Activated CD8-positive, alpha-beta memory T cell treated with anti-CD3 and anti-CD28 coated beads, Interleukin-2, amount 50 U/mL, for 48 hours (primary cell): ENCODE data around the gene U2AF2.

Source experiments
- DNase-seq: peaks from one replicate; pipeline ENCODE4 v3.0.0-alpha.2; 2020

Gene U2AF2

DNA sequence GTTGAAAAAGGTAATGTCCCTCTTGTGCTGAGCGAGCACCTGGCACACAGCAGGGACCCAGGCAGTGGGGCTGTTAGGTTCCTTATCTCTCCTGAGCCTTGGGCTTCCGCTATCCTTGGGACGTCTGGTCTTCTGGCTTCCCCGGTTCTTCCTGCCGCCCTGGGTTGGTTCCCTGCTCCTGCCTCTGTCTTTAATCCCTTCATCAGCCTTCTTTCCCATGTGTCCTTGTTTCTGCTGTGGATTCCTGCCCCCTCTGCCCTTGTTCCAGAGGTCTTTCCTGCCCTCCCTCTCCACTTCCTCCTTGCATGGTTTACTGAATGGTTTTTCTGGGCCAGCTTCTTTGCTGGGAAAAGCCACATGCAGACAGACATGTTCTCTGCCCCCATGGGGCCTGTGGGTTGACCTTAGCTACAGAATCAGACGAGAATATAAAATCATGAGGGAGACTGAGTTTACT, 22.8 kb downstream of the U2AF2 start:
- DNase-seq: no peak

DNA sequence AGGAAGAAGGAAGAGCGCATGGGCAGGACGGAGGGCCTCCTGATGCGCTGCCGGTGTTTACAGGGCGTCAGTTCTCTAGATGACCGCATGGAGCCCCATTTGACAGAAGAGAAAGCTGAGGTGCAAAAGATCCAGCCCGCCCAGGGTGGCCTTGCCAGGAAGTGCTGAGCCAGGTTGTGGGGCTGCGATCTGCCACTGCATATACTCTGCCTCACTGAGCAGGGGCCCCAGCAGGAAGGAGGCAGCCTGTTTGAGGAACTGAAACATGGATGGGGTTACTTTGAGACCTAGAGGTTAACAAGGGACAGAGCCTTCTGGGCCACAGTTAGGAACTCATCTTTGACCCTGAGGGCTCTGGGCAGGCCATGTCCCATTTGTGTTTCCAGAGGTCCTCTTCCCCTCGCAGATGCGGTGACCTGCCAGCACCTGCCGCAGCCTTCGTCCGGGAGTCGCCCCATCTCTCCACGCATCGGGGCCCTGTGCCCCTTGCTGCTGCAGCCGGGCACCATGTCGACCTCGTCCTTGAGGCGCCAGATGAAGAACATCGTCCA, 23.4 kb downstream of the U2AF2 start:
- DNase-seq: no peak

GRCh38 chr19:55679343-55680257, 24.8 kb downstream of the U2AF2 start:
- DNase-seq: no peak

- no peak for DNase-seq
Measured at GRCh38 chr19:55680339-55681130, 25.7 kb downstream of the U2AF2 start.

- DNase-seq: no peak
Measured at GRCh38 chr19:55681131-55682092, 26.6 kb downstream of the U2AF2 start.

GRCh38 chr19:55683449-55684261, 28.8 kb downstream of the U2AF2 start:
- no peak for DNase-seq

- DNase-seq: no peak
Measured at GRCh38 chr19:55684946-55685681, 30.3 kb downstream of the U2AF2 start.

DNA sequence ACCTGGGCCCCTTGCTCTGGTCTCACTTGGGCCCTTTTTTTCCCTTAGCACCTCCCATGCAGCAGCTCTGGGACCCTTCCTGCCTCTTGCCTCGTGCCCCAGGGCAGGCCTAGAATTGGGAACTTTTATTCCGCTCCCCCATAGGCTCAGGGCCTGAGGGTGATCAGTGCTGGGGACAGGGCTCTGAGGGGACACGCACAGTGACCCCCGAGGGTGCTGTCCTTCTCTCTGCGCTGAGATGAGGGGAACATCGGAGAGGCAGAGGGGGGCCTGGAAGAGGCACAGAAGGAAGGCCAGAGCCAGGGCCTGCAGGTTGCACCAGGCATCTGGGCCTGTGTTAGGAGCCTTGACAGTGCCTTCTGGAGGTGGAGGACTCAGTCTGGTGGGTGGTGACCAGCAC, 30.9 kb downstream of the U2AF2 start:
- DNase-seq: no peak

DNA sequence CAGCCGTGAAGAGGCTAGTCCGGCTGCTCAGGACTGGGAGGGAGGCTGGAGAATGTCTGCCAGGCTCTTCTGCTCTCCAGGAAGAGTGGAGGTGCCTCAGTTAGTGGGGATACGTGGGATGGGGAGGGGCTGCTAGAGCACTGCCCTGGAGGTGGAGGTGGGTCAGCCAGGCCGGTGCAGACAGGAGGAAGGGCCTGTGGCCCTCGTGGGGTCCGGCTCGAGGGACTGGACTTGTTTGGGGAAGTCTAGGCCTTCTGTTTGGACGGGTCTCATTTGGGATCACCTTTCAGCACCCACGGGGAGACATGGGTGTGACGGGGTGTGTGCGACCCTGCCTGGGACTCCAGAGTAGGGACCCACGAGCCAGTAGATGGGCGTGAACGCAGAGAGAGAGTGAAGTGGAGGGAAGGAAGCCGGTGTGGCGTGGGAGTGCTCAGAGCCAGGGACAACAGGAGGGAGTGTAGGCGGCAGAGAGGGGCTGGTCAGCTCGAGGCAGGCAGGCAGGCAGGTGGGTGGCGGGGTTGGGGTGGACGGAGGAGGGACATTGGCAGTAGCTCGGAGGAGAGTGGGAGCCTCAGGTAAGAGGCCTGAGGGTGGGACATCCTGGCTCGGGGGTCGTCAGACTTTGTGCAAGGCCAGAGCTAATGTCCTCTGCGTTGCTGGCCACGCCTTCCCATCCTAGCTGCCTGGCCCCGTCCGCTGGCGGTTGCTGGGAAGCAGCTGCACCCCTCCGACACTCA, 31.6 kb downstream of the U2AF2 start:
- no peak for DNase-seq

DNA sequence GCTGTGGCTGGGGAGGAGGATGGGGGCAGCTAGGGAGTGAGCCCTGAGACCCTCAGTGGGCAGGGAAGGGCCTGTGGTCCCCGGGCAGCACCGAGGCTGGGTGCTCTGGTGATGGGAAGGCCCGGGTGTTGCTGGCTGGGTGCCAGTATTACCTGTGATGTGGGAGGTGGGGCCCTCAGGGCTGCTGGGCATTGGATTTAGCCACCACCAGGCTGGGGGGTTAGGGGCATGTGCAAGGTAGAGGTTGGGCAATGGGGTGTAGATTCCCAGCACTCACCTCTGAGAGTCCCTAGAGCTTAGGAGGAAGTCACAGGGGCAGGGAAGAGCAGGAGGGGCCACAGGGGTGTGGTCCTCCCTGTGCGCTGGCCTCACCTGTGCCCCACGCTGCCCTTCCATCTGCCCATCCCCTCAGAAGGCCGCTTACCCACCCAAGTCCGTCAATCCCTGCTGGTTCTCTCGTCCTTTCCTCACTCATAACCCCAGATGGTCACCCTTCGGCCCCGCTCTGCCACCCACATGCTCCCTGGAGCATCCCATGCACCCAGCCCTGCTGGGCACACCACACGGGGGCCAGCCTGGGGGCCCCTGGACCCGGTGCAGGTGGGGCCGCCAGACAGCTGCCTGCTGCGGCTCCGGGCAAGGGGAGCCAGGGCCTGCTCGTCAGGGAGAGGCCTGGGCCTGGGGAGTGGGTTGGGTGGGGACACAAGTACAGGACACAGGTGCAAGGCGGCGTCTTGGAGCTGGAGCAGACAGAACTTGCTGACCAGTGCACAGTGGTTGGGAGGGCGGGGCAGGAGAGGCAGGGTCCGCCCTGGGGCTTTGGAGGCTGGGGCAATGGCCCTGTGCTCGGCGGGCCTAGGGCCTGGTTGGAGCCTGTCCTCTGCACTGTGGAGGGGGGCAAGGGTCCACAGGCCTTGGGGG, 32.7 kb downstream of the U2AF2 start:
- no peak for DNase-seq

- no peak for DNase-seq
Measured at GRCh38 chr19:55688422-55689218, 33.8 kb downstream of the U2AF2 start.

- DNase-seq: no peak
Measured at GRCh38 chr19:55689411-55690108, 34.7 kb downstream of the U2AF2 start.

DNA sequence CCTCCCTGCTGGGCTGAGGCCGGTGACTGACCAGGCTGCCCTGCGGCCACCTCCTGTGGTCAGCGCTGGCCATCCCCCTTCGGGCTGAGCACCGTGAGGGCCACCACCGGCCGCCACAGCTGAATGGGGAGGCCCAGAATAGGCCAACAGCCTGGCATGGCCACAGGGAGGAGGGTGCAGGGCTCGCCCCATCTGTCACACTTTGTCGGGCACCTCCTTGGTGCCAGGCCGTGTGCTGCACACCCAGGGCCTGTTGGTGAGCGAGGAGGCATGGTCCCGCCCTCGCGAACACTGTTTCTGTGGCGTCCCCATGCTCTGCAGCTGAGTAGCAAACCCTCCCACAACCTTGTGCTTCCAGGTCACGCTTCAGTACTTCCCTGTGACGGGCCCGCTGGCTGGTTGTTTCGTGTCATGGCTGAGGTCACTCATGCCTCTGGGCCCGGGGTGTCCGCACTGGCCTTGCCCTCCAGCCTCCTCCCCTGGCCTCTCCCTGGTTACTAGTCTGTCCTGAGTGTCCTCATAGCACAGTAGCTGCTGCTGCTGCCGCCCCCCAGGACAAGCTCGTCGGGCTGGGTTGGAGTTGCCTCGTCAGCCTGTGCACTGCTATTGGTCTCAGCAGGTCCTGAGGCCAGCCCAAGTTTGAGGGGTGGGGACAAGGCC, 35.4 kb downstream of the U2AF2 start:
- no peak for DNase-seq

GRCh38 chr19:55690769-55691545, 36.1 kb downstream of the U2AF2 start:
- no peak for DNase-seq

DNA sequence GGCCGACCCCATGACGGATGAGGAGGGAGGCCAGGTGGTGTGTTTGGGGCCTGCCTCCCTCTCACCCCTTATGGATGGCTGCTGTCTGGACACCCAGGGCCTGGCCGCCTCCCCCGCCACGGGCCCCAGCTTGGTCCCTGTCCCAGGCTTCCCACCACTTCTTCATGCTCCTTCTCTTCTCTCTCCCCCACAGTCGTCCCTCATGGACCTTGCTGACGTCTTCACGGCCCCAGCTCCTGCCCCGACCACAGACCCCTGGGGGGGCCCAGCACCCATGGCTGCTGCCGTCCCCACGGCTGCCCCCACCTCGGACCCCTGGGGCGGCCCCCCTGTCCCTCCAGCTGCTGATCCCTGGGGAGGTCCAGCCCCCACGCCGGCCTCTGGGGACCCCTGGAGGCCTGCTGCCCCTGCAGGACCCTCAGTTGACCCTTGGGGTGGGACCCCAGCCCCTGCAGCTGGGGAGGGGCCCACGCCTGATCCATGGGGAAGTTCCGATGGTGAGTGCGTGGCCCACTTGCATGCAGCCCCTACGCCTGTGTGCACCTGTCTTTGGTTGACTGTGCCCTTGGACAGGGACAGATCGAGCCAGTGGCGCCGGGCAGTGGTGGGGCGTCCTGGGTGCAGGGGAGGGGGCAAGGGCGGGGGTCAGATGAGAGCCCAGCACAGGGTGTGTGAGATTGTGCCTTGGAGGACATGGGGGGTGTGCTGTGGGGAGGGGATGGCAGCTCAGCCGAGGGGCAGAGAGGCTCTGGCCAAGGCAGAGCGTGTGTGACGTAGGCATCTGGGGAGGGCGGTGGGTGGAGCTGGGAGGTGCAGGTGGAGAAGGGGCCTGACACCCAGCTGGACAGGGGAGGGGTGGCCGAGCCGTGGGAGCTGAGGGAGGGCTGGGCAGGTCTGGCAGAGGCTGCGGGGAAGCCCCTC, 37.0 kb downstream of the U2AF2 start:
- no peak for DNase-seq
